GM10266 (cell line): Measurements from ENCODE around the gene G6PC2.
A peak's percentile ranks its signal among the peaks of the same experiment; 100 is the strongest.
"Not testable (repeated sequence)": the region's sequence is repeated elsewhere in the genome, so short reads cannot be mapped to it uniquely, and the experiment has no call there.

Experiments used
- DNase-seq: peaks from one replicate; pipeline ENCODE4 v3.0.0; 2012; ENCODE audit errors: extremely low spot score
- CTCF ChIP-seq: IDR thresholded peaks from 2 replicates; pipeline ENCODE4 v1.5.1; 2012; ENCODE audit warnings: mild to moderate bottlenecking, low read depth; ENCODE audit not compliant: control insufficient read depth, insufficient read depth; ENCODE audit errors: missing control alignments

G6PC2 gene

GRCh38 chr2:168874368-168875054, 26.6 kb upstream of the G6PC2 start:
- DNase-seq, result no peak
- no peak for TF ChIP-seq CTCF

- not testable (repeated sequence) for DNase-seq
Measured at GRCh38 chr2:168882163-168882562, 18.9 kb upstream of the G6PC2 start.

GRCh38 chr2:168884975-168885374, 16.1 kb upstream of the G6PC2 start:
- DNase-seq, result no peak

GRCh38 chr2:168889635-168890005, 11.5 kb upstream of the G6PC2 start:
- TF ChIP-seq CTCF, result no peak
- DNase-seq, result no peak

More at GRCh38 chr2:168884975-168885374, 16.1 kb upstream of the G6PC2 start:
- TF ChIP-seq CTCF, result no peak

GRCh38 chr2:168890006-168890782, 10.9 kb upstream of the G6PC2 start, which contains the start of gene SPC25:
Gene SPC25 (minus strand): TSS chr2:168890430. CDS start chr2:168889519, 911 bp downstream.
- TF ChIP-seq CTCF, result no peak
- peak; percentile 91 for DNase-seq

GRCh38 chr2:168892327-168892726, 8.8 kb upstream of the G6PC2 start:
- TF ChIP-seq CTCF, result no peak
- DNase-seq, result no peak

- no peak for TF ChIP-seq CTCF
- DNase-seq, result no peak
Measured at GRCh38 chr2:168894101-168894500, 7.0 kb upstream of the G6PC2 start.

GRCh38 chr2:168894720-168895119, 6.4 kb upstream of the G6PC2 start:
- DNase-seq, result no peak
- no peak for TF ChIP-seq CTCF
